K562 (cell line): Measurements from ENCODE around the gene CFAP53. TPM values are rescaled to one million over a fixed set of nuclear protein-coding genes. Genes with fewer than 3 reads are reported as not detected.

Experiments
- FUS ChIP-seq: fragments of 200-400 bp; formaldehyde crosslinking; optimal IDR thresholded peaks from 2 replicates; pipeline ENCODE3; 2017; ENCODE audit warnings: low read depth, low read length
- MXD1 ChIP-seq: fragments of 250-450 bp; sonication (Bioruptor Pico); IDR thresholded peaks from 2 replicates; pipeline ENCODE4 v1.8.0; 2021; ENCODE audit warnings: borderline replicate concordance, mild to moderate bottlenecking, moderate library complexity; ENCODE audit not compliant: poor library complexity, severe bottlenecking
- NFIX ChIP-seq: fragments of 250-450 bp; sonication (Bioruptor Pico); IDR thresholded peaks from 2 replicates; pipeline ENCODE4 v1.4.0; 2020; ENCODE audit warnings: low read depth, mild to moderate bottlenecking, moderate library complexity
- NR3C1 ChIP-seq: sonication (generic); formaldehyde crosslinking; IDR thresholded peaks from 2 replicates; pipeline ENCODE4 v1.8.1; 2022; ENCODE audit warnings: missing genetic modification reagents
- POLR3G ChIP-seq: IDR thresholded peaks from 2 replicates; pipeline ENCODE4 v1.6.1; 2011; ENCODE audit not compliant: insufficient read length, insufficient replicate concordance; ENCODE audit errors: extremely low read depth
- PRDM10 ChIP-seq: fragments of 450-650 bp; IDR thresholded peaks from 2 replicates; pipeline ENCODE4 v1.6.1; 2018; ENCODE audit not compliant: partially characterized antibody
- RBM22 ChIP-seq: fragments of 200-400 bp; formaldehyde crosslinking; IDR thresholded peaks from 2 replicates; pipeline ENCODE4 v1.6.1; 2018; ENCODE audit warnings: low read length, low read depth; ENCODE audit not compliant: poor library complexity, severe bottlenecking
- SIRT6 ChIP-seq: IDR thresholded peaks from one replicate; pipeline ENCODE4 v1.6.1; 2012; ENCODE audit warnings: low read depth, mild to moderate bottlenecking, control low read depth, inconsistent platforms, low read length, moderate library complexity
- TAL1 ChIP-seq: fragments of 450-650 bp; IDR thresholded peaks from 2 replicates; pipeline ENCODE4 v1.6.1; 2016; ENCODE audit warnings: mild to moderate bottlenecking
- TCF15 ChIP-seq: fragments of 250-450 bp; sonication (Bioruptor Pico); IDR thresholded peaks from 2 replicates; pipeline ENCODE4 v1.8.0; 2022; ENCODE audit warnings: moderate library complexity, mild to moderate bottlenecking, inconsistent platforms
- ZBTB12 ChIP-seq: fragments of 250-450 bp; sonication (Bioruptor Pico); IDR thresholded peaks from 2 replicates; pipeline ENCODE4 v1.4.0; 2020
- ZNF324 ChIP-seq: fragments of 250-450 bp; sonication (Bioruptor Pico); IDR thresholded peaks from 2 replicates; pipeline ENCODE4 v1.4.0; 2020; ENCODE audit warnings: mild to moderate bottlenecking
- polyA plus RNA-seq, 8 experiments: library from polyadenylated mRNA; depleted of rRNA in 4 of 8; stranded (reverse) in 5 of 8; unstranded in 3 of 8; fragments of >200 nt; fragmentation: Nextera tagmentation in 2 of 8; fragmentation: Illumina TruSeq in 1 of 8; extraction: Ambion mirVana in 2 of 8; extraction: Trizol in 1 of 8; gene quantifications; 2 replicates each; pipeline versions ENCODE4 v1.2.1 to v1.2.3, GENCODE V29; 2011 to 2014; ENCODE audit warnings: inconsistent platforms in 1 of 8, missing spikeins in 1 of 8
- total RNA-seq, 7 experiments: library from RNA; depleted of rRNA in 6 of 7; stranded (reverse); fragments of >200 nt in 6 of 7; fragmentation: Illumina TruSeq in 2 of 7; extraction: Trizol in 2 of 7; gene quantifications; 2 replicates each; pipeline versions ENCODE4 v1.2.1 to v1.2.3, GENCODE V29; 2011 to 2021; ENCODE audit warnings: low replicate concordance in 1 of 7

Gene CFAP53
- total and polyA plus RNA-seq, 9 of the 15 experiments (the other 6 are each of a cell fraction or from before 2014, with no cell fraction given): 0.21 to 1.9 (median 1.2) TPM

GRCh38 chr18:50287441-50288347 is 21.4 kb upstream of the CFAP53 start, which contains the start of gene CXXC1 (continued):
- TF ChIP-seq PRDM10 (peak; percentile 36), NFIX (no peak), SIRT6 (no peak), MXD1 (CRISPR knock-in tag) (no peak), ZNF324 (CRISPR knock-in tag) (no peak), FUS (no peak), TCF15 (CRISPR knock-in tag) (no peak), NR3C1 (CRISPR knock-in tag) (no peak), ZBTB12 (CRISPR knock-in tag) (peak; percentile 63; the same call in 1 of the 2 replicates), TAL1 (no peak), RBM22 (no peak), POLR3G (no peak)
